GM12801 (cell line): ENCODE results near the gene F9.

Experiments used
- CTCF ChIP-seq: IDR thresholded peaks from one replicate; pipeline ENCODE4 v1.5.1; 2011; ENCODE audit warnings: control low read depth; ENCODE audit not compliant: insufficient read length; ENCODE audit errors: extremely low read depth

Gene F9

GRCh38 chrX:139533444-139533843, 2.9 kb downstream of the F9 start:
- TF ChIP-seq CTCF: no peak

GRCh38 chrX:139538907-139539790, 8.6 kb downstream of the F9 start:
- no peak for TF ChIP-seq CTCF

GRCh38 chrX:139542652-139543051, 12.1 kb downstream of the F9 start:
- no peak for TF ChIP-seq CTCF

GRCh38 chrX:139543920-139544319, 13.4 kb downstream of the F9 start:
- no peak for TF ChIP-seq CTCF

- no peak for TF ChIP-seq CTCF
Measured at GRCh38 chrX:139544591-139544990, 14.1 kb downstream of the F9 start.

- no peak for TF ChIP-seq CTCF
Measured at GRCh38 chrX:139554376-139554775, 23.8 kb downstream of the F9 start.

- TF ChIP-seq CTCF: no peak
Measured at GRCh38 chrX:139554991-139555675, 24.6 kb downstream of the F9 start.
